GM19043 (cell line): ENCODE results near the gene PDGFD.
"Not testable (repeated sequence)": the region's sequence is repeated elsewhere in the genome, so short reads cannot be mapped to it uniquely, and the experiment has no call there.

Source experiments
- ATAC-seq: cut with Tn5 transposase; IDR thresholded peaks from one replicate; pipeline ENCODE4 v1.9.1; 2021; ENCODE audit warnings: low read depth; ENCODE audit not compliant: unreplicated experiment

The PDGFD gene

DNA sequence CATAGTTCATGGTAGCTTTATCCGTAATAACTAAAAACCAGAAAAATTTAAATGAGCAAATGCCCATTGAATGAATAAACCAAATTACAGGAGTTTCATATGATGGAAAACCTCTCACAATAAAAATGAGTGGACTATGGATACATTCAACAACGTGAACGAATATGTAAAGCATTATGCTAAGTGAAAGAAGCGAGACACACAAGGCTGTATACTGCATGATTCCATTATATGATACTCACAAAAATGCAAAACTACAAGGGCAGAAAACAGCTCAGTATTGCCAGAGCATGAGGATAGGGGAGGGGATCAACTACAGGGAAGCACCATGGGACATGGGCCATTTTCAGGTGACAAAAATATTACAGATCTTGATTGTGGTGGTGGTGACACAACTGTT is 105.3 kb downstream of the PDGFD start:
- ATAC-seq = no peak

DNA sequence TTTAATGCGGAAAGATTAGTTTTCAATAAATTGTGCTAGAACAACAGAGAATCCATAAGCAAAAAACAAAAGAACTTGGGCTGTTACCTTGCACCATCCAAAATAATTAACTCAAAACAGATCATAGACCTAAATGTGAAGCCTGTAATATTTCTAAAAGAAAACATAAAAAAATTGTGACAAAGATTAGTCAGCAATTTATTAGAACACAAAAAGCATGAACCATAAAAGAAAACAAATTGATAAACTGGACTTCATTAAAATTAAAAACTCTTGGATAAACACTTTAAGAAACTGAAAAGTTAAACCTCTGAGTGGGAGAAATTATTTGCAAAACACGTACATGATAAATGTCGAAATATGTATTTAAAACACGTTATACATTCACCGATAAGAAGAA is 106.0 kb downstream of the PDGFD start:
- no peak for ATAC-seq

DNA sequence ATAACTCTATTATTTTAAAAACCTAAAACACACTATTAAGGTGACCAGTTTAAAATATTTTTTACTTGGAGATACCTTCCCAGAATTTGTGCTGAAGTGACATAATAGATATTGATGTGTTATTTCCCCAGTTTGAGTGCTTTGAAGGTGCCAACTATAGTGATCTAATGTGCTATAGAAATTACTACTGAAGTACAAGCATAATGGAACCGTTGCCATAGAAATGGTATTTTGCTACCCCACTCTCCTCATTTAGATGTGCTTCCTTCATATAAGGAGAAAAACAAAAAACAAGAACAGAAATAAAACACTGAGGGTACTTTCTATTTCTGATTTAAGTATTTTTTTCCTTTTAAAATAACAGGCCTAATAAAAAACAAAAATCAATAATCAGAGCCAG is 108.4 kb downstream of the PDGFD start:
- no peak for ATAC-seq

DNA sequence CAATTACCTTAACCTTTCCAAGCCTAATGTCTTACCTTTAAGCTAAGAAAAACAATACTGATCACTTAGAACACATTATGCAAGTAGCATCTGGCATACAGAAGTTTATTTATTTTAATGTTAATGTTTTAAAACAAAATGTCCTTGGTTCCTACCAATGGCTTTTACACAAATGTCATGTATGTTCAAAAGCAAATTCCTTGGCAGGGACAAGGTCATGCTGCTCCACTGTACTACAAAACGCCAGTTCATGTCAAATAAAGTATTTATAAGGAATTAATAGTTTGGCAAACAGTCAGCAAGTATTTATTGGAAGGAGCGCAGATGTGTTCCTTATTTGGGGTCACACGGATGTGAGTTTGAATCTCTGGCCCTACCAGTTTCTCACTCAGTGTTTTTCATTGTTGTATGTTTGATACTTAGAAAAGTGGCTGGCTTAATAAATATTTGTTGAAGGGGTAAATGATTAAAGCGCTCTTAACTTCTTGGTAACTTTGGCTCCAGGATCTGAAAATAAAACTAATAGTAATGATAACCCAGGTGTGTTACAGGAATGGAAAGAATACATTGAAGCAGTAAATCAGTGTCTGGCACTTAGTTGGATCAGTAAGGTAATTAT is 108.9 kb downstream of the PDGFD start:
- no peak for ATAC-seq

DNA sequence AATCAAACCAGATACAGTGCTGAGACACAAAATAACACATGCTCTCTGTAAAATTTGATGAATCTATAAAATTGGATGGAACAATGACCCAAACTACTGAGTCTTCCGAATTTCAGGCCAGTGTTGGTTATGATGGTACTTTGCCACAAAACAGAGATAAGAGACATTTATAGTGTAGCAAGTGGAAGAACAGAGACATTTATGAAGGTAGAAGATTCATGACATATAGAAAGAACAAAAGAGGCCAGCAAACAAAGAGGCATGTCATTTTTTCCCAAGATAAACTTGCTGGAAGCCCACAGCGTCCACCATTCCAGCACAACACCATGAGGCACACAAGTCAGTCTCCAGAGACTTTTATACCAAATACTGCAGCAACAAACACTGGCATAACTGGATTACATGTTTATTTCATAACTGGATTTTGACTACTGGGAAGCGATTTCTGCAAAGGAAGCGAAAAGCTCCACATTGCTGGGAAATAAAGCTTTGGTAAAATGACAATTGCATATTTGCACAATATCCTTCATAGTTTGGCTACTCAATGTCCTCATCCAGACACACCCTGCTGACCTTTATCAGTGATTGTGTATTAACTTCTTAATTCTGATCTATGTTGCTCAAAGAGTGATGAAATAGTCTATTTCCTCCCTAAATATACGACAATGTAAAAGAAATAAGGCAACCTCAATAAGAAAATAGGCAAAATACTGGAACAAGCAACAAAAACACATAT is 110.0 kb downstream of the PDGFD start:
- ATAC-seq = no peak

DNA sequence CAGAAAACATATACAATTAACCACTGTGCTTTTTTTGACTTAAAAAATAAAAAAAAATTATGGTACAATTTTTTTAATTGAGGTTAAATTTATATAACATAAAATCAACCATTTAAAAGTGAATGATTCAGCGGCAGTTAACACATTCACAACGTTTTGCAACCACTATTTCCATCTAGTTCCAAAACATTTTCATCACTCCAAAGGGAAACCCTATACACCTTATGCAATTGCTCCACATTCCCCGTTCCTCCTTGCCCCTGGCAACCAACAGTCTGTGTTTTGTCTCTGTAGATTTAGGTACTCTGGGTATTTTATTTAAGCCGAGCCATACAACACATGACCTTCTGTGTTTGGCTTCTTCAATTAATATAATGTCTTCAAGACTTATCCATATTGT is 112.2 kb downstream of the PDGFD start:
- no peak for ATAC-seq

DNA sequence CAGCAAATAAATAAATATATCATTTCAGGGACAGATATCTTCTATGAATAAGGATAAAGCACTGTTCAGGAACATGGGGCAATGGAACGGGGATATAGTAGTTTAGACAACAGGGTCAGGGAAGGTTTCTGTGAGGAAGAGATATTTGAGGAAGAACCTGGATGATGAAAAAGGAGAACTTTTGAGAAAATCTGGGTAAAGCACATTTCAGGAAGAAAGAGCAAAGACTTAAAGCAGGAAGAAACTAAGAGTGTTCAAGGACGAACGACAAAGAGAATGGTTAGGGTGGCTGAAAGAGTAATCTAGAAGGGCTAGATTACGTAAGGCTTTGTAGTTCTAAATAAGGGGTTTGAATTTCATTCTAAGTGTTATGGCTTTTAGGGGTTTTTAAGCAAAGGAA is 114.8 kb downstream of the PDGFD start:
- no peak for ATAC-seq

DNA sequence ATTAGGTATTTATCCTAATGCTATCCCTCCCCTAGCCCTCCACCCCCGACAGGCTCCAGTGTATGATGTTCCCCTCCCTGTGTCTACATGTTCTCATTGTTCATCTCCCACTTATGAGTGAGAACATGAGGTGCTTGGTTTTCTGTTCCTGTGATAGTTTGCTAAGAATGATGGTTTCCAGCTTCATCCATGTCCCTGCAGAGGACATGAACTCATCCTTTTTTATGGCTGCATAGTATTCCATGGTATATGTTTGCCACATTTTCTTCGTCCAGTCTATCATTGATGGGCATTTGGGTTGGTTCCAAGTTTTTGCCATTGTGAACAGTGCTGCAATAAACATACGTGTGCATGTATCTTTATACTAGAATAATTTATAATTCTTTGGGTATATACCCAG is 117.1 kb downstream of the PDGFD start:
- not testable (repeated sequence) for ATAC-seq

DNA sequence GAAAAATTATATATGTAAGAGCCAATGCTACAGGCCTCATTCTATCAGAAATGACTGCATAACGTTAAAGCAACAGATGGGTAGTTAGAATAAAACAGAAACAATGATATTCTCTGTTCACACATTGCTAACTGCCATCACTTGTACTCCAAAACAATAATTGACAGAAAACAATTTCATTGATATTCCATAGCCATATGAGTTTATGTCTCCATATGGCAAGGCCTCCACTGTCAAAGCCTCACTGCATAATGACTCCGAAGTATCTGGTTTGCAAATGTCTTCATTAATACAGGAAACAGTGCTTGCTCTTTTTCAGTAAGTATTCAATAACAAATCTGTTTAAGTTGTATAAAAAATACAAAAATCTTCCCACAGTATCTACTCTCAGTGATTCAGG is 117.6 kb downstream of the PDGFD start:
- no peak for ATAC-seq

DNA sequence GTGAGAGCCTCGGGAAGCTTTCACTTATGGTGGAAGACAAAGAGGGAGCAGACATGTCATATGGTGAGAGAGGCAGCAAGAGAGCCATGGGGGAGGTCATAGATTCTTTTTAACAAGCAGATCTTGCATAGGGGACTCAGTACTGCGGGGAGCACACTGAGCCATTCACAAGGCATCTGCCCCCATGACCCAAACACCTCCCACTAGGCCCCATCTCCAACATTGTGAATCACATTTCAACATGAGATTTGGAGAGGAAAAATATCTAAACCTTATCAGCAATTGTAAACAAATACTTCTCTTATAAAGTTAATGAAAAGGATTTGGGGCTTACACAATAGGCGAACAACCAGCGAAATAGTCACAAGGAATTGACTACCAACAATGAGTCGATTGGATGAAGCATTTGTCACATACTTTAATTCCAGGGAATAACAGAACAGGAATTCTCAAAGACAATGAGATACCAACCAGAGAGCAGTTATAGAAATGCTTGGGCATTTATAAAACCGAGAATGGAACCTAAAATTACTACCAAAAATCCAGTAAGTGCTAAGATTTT is 120.2 kb downstream of the PDGFD start:
- ATAC-seq = no peak

DNA sequence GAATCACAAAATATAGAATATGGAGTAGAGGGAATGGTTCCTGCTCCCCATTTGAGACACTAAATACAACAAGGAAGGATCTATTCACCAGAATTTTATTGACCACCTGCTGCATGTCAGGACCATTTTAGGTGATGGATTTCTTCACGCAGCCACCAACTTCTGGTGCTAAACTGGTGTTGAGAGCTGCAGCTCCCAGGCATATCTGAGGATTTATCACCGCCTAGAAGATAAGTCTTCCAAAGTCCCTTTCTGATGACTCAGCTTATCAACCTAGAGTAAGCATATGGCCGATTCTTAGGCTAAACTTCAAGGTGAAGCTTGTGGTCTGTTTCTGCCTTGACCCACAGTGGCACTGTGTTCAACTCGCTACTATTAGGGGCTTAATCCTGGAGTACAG is 120.8 kb downstream of the PDGFD start:
- ATAC-seq = no peak

DNA sequence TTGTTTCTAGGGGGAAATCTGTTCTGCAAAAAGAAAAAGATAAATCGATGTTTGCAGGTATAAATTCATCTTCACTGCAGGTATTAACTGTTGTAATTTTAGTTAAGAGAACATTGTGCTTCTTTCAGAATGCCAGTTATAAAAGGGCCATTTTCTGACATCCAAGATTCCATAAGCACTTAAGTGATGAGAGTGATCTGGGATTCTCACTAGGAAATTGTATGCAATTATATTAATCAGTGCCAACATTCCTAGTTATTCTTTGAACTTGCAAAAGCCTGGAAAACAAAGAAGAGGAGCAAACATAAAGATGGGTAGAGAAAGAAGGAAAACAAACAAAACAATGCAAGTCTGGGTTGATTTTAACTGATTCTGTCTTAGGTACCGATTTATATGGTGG is 122.2 kb downstream of the PDGFD start:
- no peak for ATAC-seq

DNA sequence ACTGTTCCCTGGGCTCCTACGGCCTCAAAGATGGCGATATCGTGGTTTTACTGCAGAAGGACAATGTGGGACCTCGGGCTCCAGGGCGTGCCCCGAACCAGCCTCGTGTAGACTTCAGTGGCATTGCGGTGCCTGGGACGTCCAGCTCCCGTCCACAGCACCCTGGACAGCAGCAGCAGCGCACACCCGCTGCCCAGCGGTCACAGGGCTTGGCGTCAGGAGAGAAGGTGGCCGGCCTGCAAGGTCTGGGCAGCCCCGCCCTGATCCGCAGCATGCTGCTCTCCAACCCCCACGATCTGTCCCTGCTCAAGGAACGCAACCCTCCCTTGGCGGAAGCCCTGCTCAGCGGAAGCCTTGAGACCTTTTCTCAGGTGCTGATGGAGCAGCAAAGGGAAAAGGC is 127.0 kb downstream of the PDGFD start:
- ATAC-seq = no peak

DNA sequence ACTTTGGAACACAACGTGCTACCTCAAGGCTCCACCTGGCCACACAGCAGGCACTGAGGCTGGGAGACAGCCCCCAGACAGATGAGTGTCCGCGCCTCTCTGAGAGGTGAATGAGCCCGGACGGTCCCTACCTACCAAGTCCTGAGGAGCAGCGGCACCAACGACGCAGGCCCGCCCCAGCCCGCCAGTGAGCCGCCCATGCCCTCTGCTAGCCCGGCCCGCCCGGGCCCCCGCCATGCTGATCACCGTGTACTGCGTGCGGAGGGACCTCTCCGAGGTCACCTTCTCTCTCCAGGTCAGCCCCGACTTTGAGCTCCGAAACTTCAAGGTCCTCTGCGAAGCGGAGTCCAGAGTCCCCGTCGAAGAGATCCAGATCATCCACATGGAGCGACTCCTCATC is 127.4 kb downstream of the PDGFD start, which contains the start of gene DDI1:
Gene DDI1, plus strand, starts transcription at position 53 of the 400 bp plus-strand sequence. Its CDS starts 183 bp downstream, at position 236.
- ATAC-seq = no peak

DNA sequence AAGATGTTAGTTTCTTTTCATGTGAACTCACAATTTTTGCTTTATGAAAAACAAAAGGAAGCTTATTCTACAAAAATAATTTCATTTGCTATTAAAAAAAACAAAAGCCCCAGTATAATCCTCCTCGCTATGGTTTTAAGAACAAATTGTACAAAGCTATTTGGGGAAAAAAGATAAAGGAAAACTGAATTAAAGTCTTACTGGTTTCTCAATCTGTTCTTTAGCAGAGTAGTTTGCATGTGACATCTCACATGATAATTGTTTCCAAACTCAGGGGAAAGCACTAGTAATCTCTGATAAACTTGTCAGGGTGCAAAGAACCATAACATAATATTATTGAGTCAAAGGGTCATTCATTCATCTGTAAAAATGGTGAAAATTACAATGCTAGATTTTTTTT is 130.4 kb downstream of the PDGFD start:
- ATAC-seq = no peak

DNA sequence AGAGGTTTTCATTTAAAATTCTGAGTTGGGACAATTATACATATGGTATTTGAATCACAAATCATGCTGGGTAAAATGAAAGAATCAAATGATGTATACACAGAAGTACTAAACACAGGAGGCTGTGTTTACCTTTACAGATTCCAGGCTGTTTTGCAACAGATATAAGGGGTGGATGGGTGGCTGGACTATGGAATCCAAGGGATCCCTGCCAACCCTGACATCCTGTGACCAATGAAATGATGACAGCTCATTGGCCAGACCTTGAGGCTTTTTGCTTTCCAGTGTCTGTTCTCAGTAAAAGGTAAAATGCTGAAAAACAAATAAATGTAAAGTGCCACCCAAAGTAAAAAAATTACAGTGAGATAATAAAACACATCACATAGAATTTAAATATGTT is 130.8 kb downstream of the PDGFD start:
- ATAC-seq = no peak

DNA sequence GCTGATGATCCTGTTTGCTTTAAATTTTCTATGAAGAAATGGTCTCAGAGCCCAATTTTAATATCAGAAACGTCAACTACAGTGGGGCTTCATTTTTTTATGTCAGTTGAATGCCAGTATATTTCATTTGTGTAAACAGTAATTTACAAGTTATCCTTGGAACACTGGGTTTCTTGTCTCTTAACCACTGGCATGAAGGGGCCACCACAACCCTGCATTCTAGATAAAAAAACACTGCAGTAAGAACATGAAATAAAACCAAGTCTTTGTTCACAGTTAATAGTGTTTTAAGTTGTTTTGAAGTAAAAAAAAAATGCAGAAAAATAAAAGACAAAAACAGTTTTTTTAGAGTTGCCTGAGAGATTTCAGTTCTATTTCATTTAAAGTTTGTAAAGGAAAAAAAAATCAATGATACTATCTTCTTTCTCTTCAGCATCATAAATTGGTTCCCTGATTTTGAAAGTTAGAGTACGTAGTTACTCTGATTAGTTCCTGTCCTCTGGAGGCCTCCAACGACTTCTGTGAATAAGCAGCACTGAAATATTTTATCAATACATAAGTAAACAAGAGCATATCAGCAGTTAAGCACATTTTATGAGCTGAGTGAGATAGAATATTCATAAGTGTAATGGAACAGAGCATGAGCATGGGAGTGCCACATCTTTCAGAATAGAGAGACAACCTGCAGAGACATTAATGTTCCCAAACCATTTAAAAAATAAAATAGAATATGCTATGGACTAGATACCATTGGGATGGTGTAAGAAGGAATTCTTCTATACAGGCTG is 135.3 kb downstream of the PDGFD start:
- no peak for ATAC-seq

DNA sequence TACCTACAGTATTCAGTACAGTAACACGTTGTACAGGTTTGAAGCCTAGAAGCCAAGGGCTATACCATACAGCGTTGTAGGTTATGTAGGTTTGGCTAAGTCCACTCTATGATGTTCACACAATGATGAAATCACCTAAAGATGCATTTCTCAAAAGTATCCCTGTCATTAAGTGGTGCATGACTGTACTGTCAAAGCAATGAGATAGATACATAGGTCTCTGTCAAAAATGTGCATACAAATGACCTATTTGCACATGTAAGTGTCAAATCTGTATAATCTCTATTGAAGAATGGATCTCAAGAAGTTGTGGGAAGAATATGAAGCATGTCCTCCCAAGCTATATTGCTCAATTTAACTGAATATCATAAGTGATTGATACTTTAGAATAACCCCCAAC is 139.4 kb downstream of the PDGFD start:
- no peak for ATAC-seq

DNA sequence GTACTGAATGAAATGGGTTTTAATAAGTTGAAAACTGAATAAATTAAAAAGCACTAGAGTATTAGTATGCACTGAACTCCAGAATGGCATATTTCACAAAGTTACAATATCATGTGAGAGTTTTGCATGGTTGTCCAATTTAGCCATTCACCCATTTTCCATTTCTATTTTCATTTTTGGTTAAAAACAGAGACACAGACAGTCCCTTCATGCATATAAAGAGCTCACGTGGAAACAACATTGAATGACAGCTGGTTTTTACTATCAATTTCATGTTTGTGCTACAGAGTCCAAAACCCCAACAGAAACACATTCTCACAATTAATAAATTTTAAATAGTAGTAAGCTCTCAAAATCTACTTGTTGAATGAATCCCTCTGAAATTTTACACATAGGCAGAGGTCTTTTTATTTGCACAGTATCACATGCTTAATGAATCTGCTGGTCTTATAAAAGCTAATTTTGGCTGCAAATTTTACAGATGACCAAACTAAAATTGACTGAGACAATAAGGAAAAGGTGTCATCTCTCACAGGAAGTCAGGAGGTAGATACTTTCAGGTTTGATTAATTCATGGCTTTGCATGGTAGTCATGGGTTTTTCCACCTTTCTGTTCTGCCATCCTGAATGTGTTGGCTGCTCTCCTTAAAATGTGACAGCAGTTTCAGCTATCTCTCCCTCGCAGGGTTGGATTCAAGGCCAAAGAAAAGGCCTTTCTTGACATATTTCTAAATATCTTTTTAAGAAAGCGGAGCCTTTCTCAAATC is 148.1 kb downstream of the PDGFD start:
- ATAC-seq = peak; percentile 80

DNA sequence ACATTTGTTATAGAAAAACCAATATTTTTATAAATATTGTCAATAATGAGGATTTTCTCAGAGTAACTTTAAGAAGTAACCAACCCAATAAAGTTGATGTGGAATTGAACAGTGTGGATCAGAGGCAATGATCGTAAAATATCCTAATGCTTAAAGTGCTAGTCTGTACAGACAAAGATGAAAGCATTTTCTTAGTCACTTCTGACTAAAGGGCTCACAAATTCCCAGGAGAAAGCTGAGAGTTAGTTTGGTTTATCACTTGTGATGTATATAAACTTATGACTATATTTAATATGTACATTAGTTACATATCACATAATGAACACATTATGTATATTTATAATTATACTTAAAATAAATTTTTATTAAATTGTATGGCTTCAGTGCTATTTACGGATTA is 152.9 kb downstream of the PDGFD start:
- ATAC-seq = no peak

DNA sequence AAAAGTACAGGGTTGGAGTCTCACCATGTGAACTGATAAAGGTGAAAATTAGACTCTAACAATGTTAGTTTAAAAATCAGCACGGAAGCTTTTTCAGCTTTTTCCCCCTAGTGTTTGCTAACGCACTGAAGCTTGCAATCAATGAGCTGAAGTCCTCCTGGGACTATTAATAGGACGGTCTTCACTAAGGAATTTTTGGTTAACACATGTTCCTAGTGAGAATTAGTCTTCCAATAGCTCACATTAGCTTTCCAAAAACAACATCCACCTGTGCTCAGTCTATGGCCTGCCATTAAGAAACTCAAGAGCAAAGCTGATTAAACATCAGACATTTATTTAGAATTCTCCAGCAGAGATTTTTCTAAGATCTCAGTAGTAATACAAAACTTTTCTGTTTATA is 154.2 kb downstream of the PDGFD start:
- ATAC-seq = no peak
